ENCODE results near the gene PRODH. TPM values are rescaled to one million over a fixed set of nuclear protein-coding genes. Genes with fewer than 3 reads are reported as not detected.
"Not testable (repeated sequence)": the region's sequence is repeated elsewhere in the genome, so short reads cannot be mapped to it uniquely, and the experiment has no call there.

PRODH gene
- total and polyA plus RNA-seq, 2 donors (not counting 3 experiments of a cell fraction or from before 2014, with no cell fraction given), result not detected

GRCh38 chr22:18956121-18956895 is 20.2 kb upstream of the PRODH start:
- POLR2A ChIA-PET, result not testable (repeated sequence)

GRCh38 chr22:18955696-18956095 is 19.6 kb upstream of the PRODH start:
- intact Hi-C loops (cut with micrococcal nuclease) (no loop called here), dilution Hi-C loops (cut with MboI; ENCODE audit: extremely low pct_ligation_motif_present, low sequenced_read_pairs) (no loop called here)
- no peaks in the 10 kb centered on the region for H3K36me3 ChIP-seq (ENCODE audit: control insufficient read depth in 2 of 2, extremely low read depth in 1 of 2, insufficient read depth in 2 of 2, low read length in 2 of 2)
- DNase-seq (ENCODE audit: low read depth, low spot score), result no peak
- no peaks in the 10 kb centered on the region for H3K79me2 ChIP-seq (ENCODE audit: control insufficient read depth, insufficient read depth, low read length)
- H2AFZ ChIP-seq (ENCODE audit: low read depth, low read length), result no peak overlapping the region
- no peak overlapping the region for H3K27ac ChIP-seq (ENCODE audit: insufficient read depth, low read depth, low read length)
- H3K4me1 ChIP-seq (ENCODE audit: control insufficient read depth, extremely low read depth, insufficient read depth, low read length), result no peaks in the 10 kb centered on the region
- H3K4me3 ChIP-seq (replicated peaks in 1 of 3; ENCODE audit: insufficient read depth in 1 of 3, low read depth in 1 of 3, low read length in 3 of 3), result no peak overlapping the region
- H4K20me1 ChIP-seq (replicated peaks; ENCODE audit: control insufficient read depth, extremely low read depth, insufficient read depth, low read length), result no peaks in the 10 kb centered on the region
- no peaks in the 10 kb centered on the region for H3K9me3 ChIP-seq (replicated peaks; ENCODE audit: control insufficient read depth, insufficient read depth, low read length)
- no peak overlapping the region for H3K9ac ChIP-seq (replicated peaks; ENCODE audit: extremely low read depth, insufficient read depth, low read length)
- POLR2A ChIA-PET, result no interaction called here
- FAIRE-seq, result no peak
- CTCF ChIA-PET, result interaction anchor here (1.5 kb wide), 1 partner anchor 224 kb away, joined by 3 read pairs; the partner anchor contains the start of gene SLC25A1
- no peaks in the 10 kb centered on the region for H3K27me3 ChIP-seq (ENCODE audit: control insufficient read depth in 2 of 2, insufficient read depth in 2 of 2, low read length in 2 of 2)
- no TSS peak for BruUV-seq (replicated peaks)
- no peak for TF ChIP-seq EZH2 (IDR thresholded peaks at IDR 0.05; ENCODE audit: borderline replicate concordance, low read depth, low read length, severe bottlenecking)
- TF ChIP-seq POLR2AphosphoS5 (IDR thresholded peaks at IDR 0.05; ENCODE audit: insufficient read depth, low read depth, low read length), result no peak
- TF ChIP-seq MYC (IDR thresholded peaks at IDR 0.05; ENCODE audit: low read depth, low read length), result no peak
- no peak for TF ChIP-seq POLR2A (IDR thresholded peaks at IDR 0.05; ENCODE audit: low read depth, low read length)
- TF ChIP-seq CTCF (IDR thresholded peaks at IDR 0.05; ENCODE audit: extremely low read depth in 1 of 2, insufficient read depth in 1 of 2, low read depth in 1 of 2, low read length in 2 of 2), result no peak
- no peak for TF ChIP-seq MAX (IDR thresholded peaks at IDR 0.05; ENCODE audit: insufficient read depth, insufficient read length)
- no peak for TF ChIP-seq FOS (IDR thresholded peaks at IDR 0.05; ENCODE audit: borderline replicate concordance, insufficient read depth, low read length)
- TF ChIP-seq JUN (IDR thresholded peaks at IDR 0.05; ENCODE audit: borderline replicate concordance, insufficient read depth, insufficient read length, low read depth), result no peak
- no peak for TF ChIP-seq GATA2 (IDR thresholded peaks at IDR 0.05; ENCODE audit: insufficient read depth, insufficient read length, low read depth, low read length)
- no peaks in the 10 kb centered on the region for H3K9me1 ChIP-seq (replicated peaks; ENCODE audit: control insufficient read depth, extremely low read depth, insufficient read depth, low read length)
- H3K4me2 ChIP-seq (ENCODE audit: insufficient read depth, low read length), result no peak overlapping the region

More at GRCh38 chr22:18956121-18956895, 20.2 kb upstream of the PRODH start:
- FAIRE-seq; H3K4me2 ChIP-seq (ENCODE audit: insufficient read depth, low read length); BruUV-seq (replicated peaks); H3K9me1 ChIP-seq (replicated peaks; ENCODE audit: control insufficient read depth, extremely low read depth, insufficient read depth, low read length); H3K4me1 ChIP-seq (ENCODE audit: control insufficient read depth, extremely low read depth, insufficient read depth, low read length); H3K79me2 ChIP-seq (ENCODE audit: control insufficient read depth, insufficient read depth, low read length); H3K27me3 ChIP-seq (ENCODE audit: control insufficient read depth in 2 of 2, insufficient read depth in 2 of 2, low read length in 2 of 2); H4K20me1 ChIP-seq (replicated peaks; ENCODE audit: control insufficient read depth, extremely low read depth, insufficient read depth, low read length); dilution Hi-C loops (cut with MboI; ENCODE audit: extremely low pct_ligation_motif_present, low sequenced_read_pairs); H3K9ac ChIP-seq (replicated peaks; ENCODE audit: extremely low read depth, insufficient read depth, low read length); H3K4me3 ChIP-seq (replicated peaks in 1 of 3; ENCODE audit: insufficient read depth in 1 of 3, low read depth in 1 of 3, low read length in 3 of 3); intact Hi-C loops (cut with micrococcal nuclease); H2AFZ ChIP-seq (ENCODE audit: low read depth, low read length); H3K9me3 ChIP-seq (replicated peaks; ENCODE audit: control insufficient read depth, insufficient read depth, low read length); DNase-seq (ENCODE audit: low read depth, low spot score); H3K36me3 ChIP-seq (ENCODE audit: control insufficient read depth in 2 of 2, extremely low read depth in 1 of 2, insufficient read depth in 2 of 2, low read length in 2 of 2); H3K27ac ChIP-seq (ENCODE audit: insufficient read depth, low read depth, low read length): not testable (repeated sequence)
- CTCF ChIA-PET, result interaction anchor here (1.1 to 1.5 kb wide), 2 partner anchors 9 to 223 kb away, joined by 3 read pairs; partner anchors contain the start of gene SLC25A1

Measured in endothelial cell of umbilical vein (primary cell).